GM10266 (cell line): Measurements from ENCODE around the gene KIAA0513.

Source experiments
- DNase-seq: peaks from one replicate; pipeline ENCODE4 v3.0.0; 2012; ENCODE audit errors: extremely low spot score
- TF ChIP-seq, protein P1 (sequence below): IDR thresholded peaks from 2 replicates; pipeline ENCODE4 v1.5.1; 2012; ENCODE audit warnings: mild to moderate bottlenecking, low read depth; ENCODE audit not compliant: control insufficient read depth, insufficient read depth; ENCODE audit errors: missing control alignments

Gene KIAA0513

GRCh38 chr16:85041219-85042166, 13.9 kb downstream of the KIAA0513 start:
- TF ChIP-seq, protein P1, sequence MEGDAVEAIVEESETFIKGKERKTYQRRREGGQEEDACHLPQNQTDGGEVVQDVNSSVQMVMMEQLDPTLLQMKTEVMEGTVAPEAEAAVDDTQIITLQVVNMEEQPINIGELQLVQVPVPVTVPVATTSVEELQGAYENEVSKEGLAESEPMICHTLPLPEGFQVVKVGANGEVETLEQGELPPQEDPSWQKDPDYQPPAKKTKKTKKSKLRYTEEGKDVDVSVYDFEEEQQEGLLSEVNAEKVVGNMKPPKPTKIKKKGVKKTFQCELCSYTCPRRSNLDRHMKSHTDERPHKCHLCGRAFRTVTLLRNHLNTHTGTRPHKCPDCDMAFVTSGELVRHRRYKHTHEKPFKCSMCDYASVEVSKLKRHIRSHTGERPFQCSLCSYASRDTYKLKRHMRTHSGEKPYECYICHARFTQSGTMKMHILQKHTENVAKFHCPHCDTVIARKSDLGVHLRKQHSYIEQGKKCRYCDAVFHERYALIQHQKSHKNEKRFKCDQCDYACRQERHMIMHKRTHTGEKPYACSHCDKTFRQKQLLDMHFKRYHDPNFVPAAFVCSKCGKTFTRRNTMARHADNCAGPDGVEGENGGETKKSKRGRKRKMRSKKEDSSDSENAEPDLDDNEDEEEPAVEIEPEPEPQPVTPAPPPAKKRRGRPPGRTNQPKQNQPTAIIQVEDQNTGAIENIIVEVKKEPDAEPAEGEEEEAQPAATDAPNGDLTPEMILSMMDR: no peak
- DNase-seq: no peak

DNA sequence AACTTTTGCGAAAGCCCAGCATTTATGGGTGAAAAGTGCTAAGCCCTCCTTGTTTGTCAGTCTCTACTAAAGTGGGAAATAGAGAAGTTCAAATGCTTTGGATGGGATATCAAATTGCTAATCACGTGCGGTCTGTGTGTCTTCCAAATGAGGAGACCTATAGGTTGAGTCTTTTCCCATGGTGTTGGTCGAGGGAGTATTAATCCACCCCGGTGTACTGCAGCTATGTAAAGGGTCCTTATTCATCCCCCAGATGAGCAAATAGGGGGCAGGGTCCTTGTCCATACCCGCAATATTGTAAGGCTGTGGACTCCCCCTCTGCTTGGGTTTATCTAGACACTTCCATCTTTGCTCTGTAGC, 14.6 kb downstream of the KIAA0513 start:
- no peak for DNase-seq
- TF ChIP-seq, protein P1: no peak

GRCh38 chr16:85042606-85043005, 15.0 kb downstream of the KIAA0513 start:
- TF ChIP-seq, protein P1: no peak
- no peak for DNase-seq

- TF ChIP-seq, protein P1: no peak
These were observed 17.5 kb downstream of the KIAA0513 start for GRCh38 chr16:85045077-85045476.

DNA sequence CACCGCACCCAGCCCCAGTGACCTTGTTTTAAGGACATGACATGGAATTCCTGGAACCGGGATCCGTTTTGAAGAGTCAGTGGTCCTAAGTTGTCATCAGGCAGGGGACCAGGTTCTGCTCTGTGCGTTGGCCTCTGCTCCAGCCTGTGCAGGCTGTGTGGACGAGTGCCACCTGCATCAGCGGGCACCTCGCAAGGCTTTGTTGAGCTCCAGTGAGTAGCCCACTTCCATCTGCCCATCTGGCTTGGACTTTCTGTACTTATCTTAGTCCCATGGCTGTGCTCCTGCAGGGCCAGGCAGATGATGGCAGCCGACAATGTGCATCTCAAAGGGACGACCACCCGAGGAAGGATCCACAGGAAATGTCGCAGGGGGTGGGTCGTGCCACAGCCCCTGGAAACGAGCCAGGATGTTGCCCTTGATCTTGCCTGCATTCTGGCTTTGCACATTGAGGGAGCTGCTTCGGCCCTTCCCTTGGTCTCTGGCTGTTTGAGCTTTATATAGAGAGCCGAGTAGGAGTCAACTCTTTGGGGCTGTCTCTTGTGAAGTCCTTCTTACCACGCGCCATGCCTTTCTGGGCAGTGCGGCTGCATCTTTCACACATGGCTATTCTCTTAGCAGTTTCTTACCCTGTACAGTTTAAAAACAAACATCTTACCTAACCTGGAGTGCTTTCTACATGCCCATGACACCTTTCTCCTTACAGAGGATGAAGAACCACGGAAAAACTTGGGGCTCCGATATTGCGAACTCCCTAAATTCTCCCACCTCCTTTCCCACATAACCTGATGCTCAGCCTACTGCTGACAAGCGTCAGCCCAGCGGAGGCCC, 18.3 kb downstream of the KIAA0513 start:
- DNase-seq: no peak
- TF ChIP-seq, protein P1: no peak

More at GRCh38 chr16:85045077-85045476, 17.5 kb downstream of the KIAA0513 start:
- DNase-seq: no peak

DNA sequence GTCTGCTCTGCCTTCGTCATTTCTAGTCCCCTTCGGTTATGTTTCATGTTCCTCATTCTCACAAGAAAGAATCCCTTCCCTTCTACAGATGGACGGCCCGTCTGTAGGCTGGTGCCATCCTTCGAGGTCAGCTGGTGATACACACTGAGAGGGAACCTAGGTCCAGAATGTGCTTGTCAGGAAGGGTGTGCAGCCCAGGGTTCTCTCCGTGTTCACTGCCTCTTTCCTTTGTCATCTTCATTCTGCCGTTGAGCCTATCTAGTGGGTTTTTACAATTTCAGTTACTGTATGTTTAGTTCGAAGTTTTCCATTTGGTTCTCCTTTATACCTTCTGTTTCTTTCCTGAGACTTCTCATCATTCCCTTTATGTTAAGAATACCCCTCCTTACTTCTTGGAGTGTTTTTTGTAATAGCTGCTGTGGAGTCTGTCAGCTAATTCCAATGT, 18.9 kb downstream of the KIAA0513 start:
- no peak for DNase-seq
- TF ChIP-seq, protein P1: no peak
